NT2/D1 (cell line): ENCODE measurements around the gene B9D1.
A peak's percentile ranks its signal among the peaks of the same experiment; 100 is the strongest.

Experiments
- DNase-seq: peaks from one replicate; pipeline ENCODE4 v3.0.0-alpha.2; 2011; ENCODE audit warnings: low read depth, low spot score
- H3K27me3 ChIP-seq: 2 replicates; pipeline ENCODE4 v1.6.0; 2011; ENCODE audit warnings: mild to moderate bottlenecking; ENCODE audit not compliant: insufficient read length, insufficient read depth
- H3K36me3 ChIP-seq: 2 replicates; pipeline ENCODE4 v1.6.1; 2011; ENCODE audit warnings: mild to moderate bottlenecking, low read length, mixed read lengths; ENCODE audit not compliant: insufficient read depth, insufficient read length
- H3K4me1 ChIP-seq: 2 replicates; pipeline ENCODE4 v1.5.1; 2011; ENCODE audit not compliant: insufficient read depth, insufficient read length
- H3K4me3 ChIP-seq: 2 replicates; pipeline ENCODE4 v1.5.1; 2011; ENCODE audit warnings: low read depth; ENCODE audit not compliant: insufficient read length
- H3K9ac ChIP-seq: 2 replicates; pipeline ENCODE4 v1.6.0; 2011; ENCODE audit warnings: low read depth; ENCODE audit not compliant: insufficient read length
- H3K9me3 ChIP-seq: 2 replicates; pipeline ENCODE4 v1.5.1; 2011; ENCODE audit warnings: mild to moderate bottlenecking, low read length; ENCODE audit not compliant: insufficient read depth
- SUZ12 ChIP-seq: IDR thresholded peaks from 2 replicates; pipeline ENCODE4 v1.6.1; 2011; ENCODE audit not compliant: insufficient read length, insufficient read depth; ENCODE audit errors: extremely low read depth
- YY1 ChIP-seq: IDR thresholded peaks from 2 replicates; pipeline ENCODE4 v1.6.1; 2011; ENCODE audit not compliant: insufficient read length, insufficient read depth
- ZNF274 ChIP-seq: IDR thresholded peaks from 2 replicates; pipeline ENCODE4 v1.6.1; 2011; ENCODE audit warnings: mild to moderate bottlenecking, low read depth, low read length

B9D1 gene

GRCh38 chr17:19372439-19372838 is 9.9 kb upstream of the B9D1 start:
- DNase-seq, result no peak
- TF ChIP-seq SUZ12 (no peak), YY1 (no peak), ZNF274 (no peak)
- no peaks in the 10 kb centered on the region for H3K9me3 ChIP-seq

GRCh38 chr17:19372011-19372370 is 9.5 kb upstream of the B9D1 start:
- no peaks in the 10 kb centered on the region for H3K9me3 ChIP-seq
- TF ChIP-seq SUZ12, result no peak
- TF ChIP-seq YY1, result no peak
- no peak for TF ChIP-seq ZNF274
- no peaks in the 10 kb centered on the region for H3K27me3 ChIP-seq

More at GRCh38 chr17:19372439-19372838, 9.9 kb upstream of the B9D1 start:
- Histone ChIP-seq H3K27me3 (no peaks in the 10 kb centered on the region), H3K9ac (no peak overlapping the region), H3K4me3 (no peak overlapping the region), H3K36me3 (no peaks in the 10 kb centered on the region), H3K4me1 (peaks cover 7% of the 10 kb centered on the region)

GRCh38 chr17:19371259-19372010 is 8.9 kb upstream of the B9D1 start:
- no peak overlapping the region for H3K4me3 ChIP-seq
- H3K9me3 ChIP-seq, result no peaks in the 10 kb centered on the region
- no peaks in the 10 kb centered on the region for H3K27me3 ChIP-seq
- TF ChIP-seq YY1, result no peak
- no peak for TF ChIP-seq SUZ12
- TF ChIP-seq ZNF274, result no peak
- DNase-seq, result no peak
- peaks cover 7% of the 10 kb centered on the region for H3K4me1 ChIP-seq
- H3K36me3 ChIP-seq, result no peaks in the 10 kb centered on the region
- no peak overlapping the region for H3K9ac ChIP-seq

More at GRCh38 chr17:19372011-19372370, 9.5 kb upstream of the B9D1 start:
- Histone ChIP-seq H3K9ac (no peak overlapping the region), H3K4me3 (no peak overlapping the region), H3K36me3 (no peaks in the 10 kb centered on the region), H3K4me1 (peaks cover 7% of the 10 kb centered on the region)
- no peak for DNase-seq

- Histone ChIP-seq H3K9ac (peak overlapping the region; percentile 9), H3K4me1 (peaks cover 7% of the 10 kb centered on the region), H3K4me3 (no peak overlapping the region), H3K9me3 (no peaks in the 10 kb centered on the region), H3K36me3 (no peaks in the 10 kb centered on the region), H3K27me3 (no peaks in the 10 kb centered on the region)
- no peak for DNase-seq
- TF ChIP-seq YY1 (no peak), SUZ12 (no peak), ZNF274 (no peak)
These were observed 8.0 kb upstream of the B9D1 start for GRCh38 chr17:19370493-19370960.

GRCh38 chr17:19369846-19370492 is 7.4 kb upstream of the B9D1 start:
- DNase-seq, result no peak
- no peaks in the 10 kb centered on the region for H3K9me3 ChIP-seq
- H3K9ac ChIP-seq, result no peak overlapping the region
- no peaks in the 10 kb centered on the region for H3K36me3 ChIP-seq
- no peaks in the 10 kb centered on the region for H3K27me3 ChIP-seq
- H3K4me3 ChIP-seq, result no peak overlapping the region
- peaks cover 12% of the 10 kb centered on the region for H3K4me1 ChIP-seq
- TF ChIP-seq YY1, result no peak
- no peak for TF ChIP-seq SUZ12
- TF ChIP-seq ZNF274, result no peak

- Histone ChIP-seq H3K27me3 (no peaks in the 10 kb centered on the region), H3K36me3 (no peaks in the 10 kb centered on the region), H3K4me3 (no peak overlapping the region), H3K9ac (no peak overlapping the region), H3K9me3 (no peaks in the 10 kb centered on the region), H3K4me1 (peaks cover 13% of the 10 kb centered on the region)
- DNase-seq, result no peak
- no peak for TF ChIP-seq SUZ12
- no peak for TF ChIP-seq YY1
These were observed 6.7 kb upstream of the B9D1 start for GRCh38 chr17:19369107-19369778.

- Histone ChIP-seq H3K36me3 (no peaks in the 10 kb centered on the region), H3K9ac (no peak overlapping the region), H3K9me3 (no peaks in the 10 kb centered on the region), H3K4me1 (peaks cover 13% of the 10 kb centered on the region), H3K4me3 (no peak overlapping the region), H3K27me3 (no peaks in the 10 kb centered on the region)
- DNase-seq, result no peak
- TF ChIP-seq SUZ12, result no peak
- TF ChIP-seq ZNF274, result no peak
- TF ChIP-seq YY1, result no peak
These were observed 5.7 kb upstream of the B9D1 start for GRCh38 chr17:19368229-19368628.
